ENCODE measurements around the gene RLF. TPM values are rescaled to one million over a fixed set of nuclear protein-coding genes. Genes with fewer than 3 reads are reported as not detected.
A peak's percentile ranks its signal among the peaks of the same experiment; 100 is the strongest.

The RLF gene
- total RNA-seq (2021) (14.2 and 15.5 TPM in 2 replicates), Bru-seq, nascent RNA (percentile 94 among the genes with signal in this experiment), BruChase-seq, experiment 1, labeled RNA remaining after a 2-hour chase (percentile 88 among the genes with signal in this experiment), BruChase-seq, experiment 2, labeled RNA remaining after a 6-hour chase (percentile 65 among the genes with signal in this experiment)
- long read RNA-seq, full-length matches to known transcripts, result 3 of 20 reads
- long read RNA-seq, partial matches to known transcripts, result 1 of 20 reads
- long read RNA-seq, other reads (novel, unspliced or antisense), result 16 of 20 reads

GRCh38 chr1:40161125-40161887 is at the start of gene RLF:
Gene RLF (plus strand): TSS chr1:40161387. CDS start chr1:40161400, 13 bp downstream.
- POLR2A ChIA-PET (ENCODE audit: unreplicated experiment), result interaction anchor here (0.6 kb wide), 2 partner anchors 21 to 121 kb away, joined by 6 to 7 read pairs; partner anchors contain the start of gene CAP1
- TSS peak; percentile 60 for BruUV-seq (replicated peaks)
- intact Hi-C loops (cut with micrococcal nuclease; ENCODE audit: unreplicated experiment), result loop anchor here (1.0 kb wide), 2 partner anchors 97 to 151 kb away; partner anchors contain the start of gene ZMPSTE24

GRCh38 chr1:40114400-40114799 is 46.8 kb upstream of the RLF start:
- Histone ChIP-seq H3K79me2 (ENCODE audit: low read depth) (no peaks in the 10 kb centered on the region), H3K4me2 (no peak overlapping the region), H3K9me2 (ENCODE audit: insufficient read depth) (no peaks in the 10 kb centered on the region), H4K20me1 (ENCODE audit: insufficient read depth) (no peaks in the 10 kb centered on the region), H2AFZ (no peak overlapping the region), H3F3A (ENCODE audit: insufficient read depth, low read depth) (peaks cover 2% of the 10 kb centered on the region; the same call in 1 of the 2 replicates), H3K4me1 (replicated peaks; ENCODE audit: insufficient read depth) (peaks cover 7% of the 10 kb centered on the region), H3K9me3 (ENCODE audit: insufficient read depth, low read depth) (peaks cover 10% of the 10 kb centered on the region; the same call in 1 of the 2 replicates), H3K27me3 (ENCODE audit: insufficient read depth, low read depth) (no peaks in the 10 kb centered on the region), H3K36me3 (ENCODE audit: low read depth) (no peaks in the 10 kb centered on the region), H3K27ac (no peak overlapping the region), H3K4me3 (no peak overlapping the region)
- no peak for DNase-seq
- POLR2A ChIA-PET (ENCODE audit: unreplicated experiment), result no interaction called here
- TF ChIP-seq EZH2 (IDR thresholded peaks at IDR 0.05; ENCODE audit: low read depth) (no peak), CTCF (conservative IDR thresholded peaks at IDR 0.05) (no peak)
- intact Hi-C loops (cut with micrococcal nuclease; ENCODE audit: unreplicated experiment), result no loop called here
- no TSS peak for BruUV-seq (replicated peaks)
- CTCF ChIA-PET, result no interaction called here

More at GRCh38 chr1:40161125-40161887, at the start of gene RLF:
- Histone ChIP-seq H2AFZ (peak within 1 kb of the TSS; percentile 98), H3K9me3 (ENCODE audit: insufficient read depth, low read depth) (no peaks in the 10 kb centered on the region), H3K27me3 (ENCODE audit: insufficient read depth, low read depth) (no peaks in the 10 kb centered on the region), H3K79me2 (ENCODE audit: low read depth) (peaks cover 55% of the 10 kb centered on the region), H3K4me2 (peak within 1 kb of the TSS; percentile 94), H4K20me1 (ENCODE audit: insufficient read depth) (peaks cover 46% of the 10 kb centered on the region), H3K36me3 (ENCODE audit: low read depth) (no peaks in the 10 kb centered on the region), H3K4me1 (replicated peaks; ENCODE audit: insufficient read depth) (peaks cover 43% of the 10 kb centered on the region), H3K9me2 (ENCODE audit: insufficient read depth) (no peaks in the 10 kb centered on the region), H3K27ac (peak within 1 kb of the TSS; percentile 63), H3K4me3 (peak within 1 kb of the TSS; percentile 98), H3F3A (ENCODE audit: insufficient read depth, low read depth) (peaks cover 4% of the 10 kb centered on the region; the same call in 1 of the 2 replicates)
- TF ChIP-seq CTCF (conservative IDR thresholded peaks at IDR 0.05) (no peak), EZH2 (IDR thresholded peaks at IDR 0.05; ENCODE audit: low read depth) (no peak)
- CTCF ChIA-PET, result interaction anchor here (0.7 to 1.5 kb wide), 6 partner anchors 8 to 174 kb away, joined by 3 to 9 read pairs (median 4); no protein-coding TSS in a partner anchor
- DNase-seq, result peak; percentile 80 to 95

GRCh38 chr1:40120128-40120527 is 41.1 kb upstream of the RLF start:
- CTCF ChIA-PET, result interaction anchor here (0.7 kb wide), 1 partner anchor 449 kb away, joined by 5 read pairs; no protein-coding TSS in a partner anchor

More at GRCh38 chr1:40120128-40120527, 41.1 kb upstream of the RLF start:
- intact Hi-C loops (cut with micrococcal nuclease; ENCODE audit: unreplicated experiment), result no loop called here
- no TSS peak for BruUV-seq (replicated peaks)
- no peak overlapping the region for H3K27ac ChIP-seq
- H3K27me3 ChIP-seq (ENCODE audit: insufficient read depth, low read depth), result no peaks in the 10 kb centered on the region
- DNase-seq, result no peak
- no peak overlapping the region for H3K4me3 ChIP-seq
- H3F3A ChIP-seq (ENCODE audit: insufficient read depth, low read depth), result no peaks in the 10 kb centered on the region
- H3K79me2 ChIP-seq (ENCODE audit: low read depth), result no peaks in the 10 kb centered on the region
- H3K36me3 ChIP-seq (ENCODE audit: low read depth), result no peaks in the 10 kb centered on the region
- POLR2A ChIA-PET (ENCODE audit: unreplicated experiment), result no interaction called here
- H4K20me1 ChIP-seq (ENCODE audit: insufficient read depth), result no peaks in the 10 kb centered on the region
- H3K4me2 ChIP-seq, result no peak overlapping the region
- no peak overlapping the region for H2AFZ ChIP-seq
- H3K4me1 ChIP-seq (replicated peaks; ENCODE audit: insufficient read depth), result peaks cover 19% of the 10 kb centered on the region
- H3K9me3 ChIP-seq (ENCODE audit: insufficient read depth, low read depth), result no peaks in the 10 kb centered on the region
- no peak for TF ChIP-seq CTCF (conservative IDR thresholded peaks at IDR 0.05)
- no peak for TF ChIP-seq EZH2 (IDR thresholded peaks at IDR 0.05; ENCODE audit: low read depth)
- H3K9me2 ChIP-seq (ENCODE audit: insufficient read depth), result no peaks in the 10 kb centered on the region

Data from PC-9 (cell line).